ENCODE data around the gene BTNL9. TPM values are rescaled to one million over a fixed set of nuclear protein-coding genes. Genes with fewer than 3 reads are reported as not detected.
A peak's percentile ranks its signal among the peaks of the same experiment; 100 is the strongest.

BTNL9 gene
- total and polyA plus RNA-seq, 9 of the 15 experiments (the other 6 are each of a cell fraction or from before 2014, with no cell fraction given) = 3.7 to 86.7 (median 29.4) TPM

GRCh38 chr5:181052672-181053487 is 12.8 kb downstream of the BTNL9 start (continued):
- TF ChIP-seq, protein P1, sequence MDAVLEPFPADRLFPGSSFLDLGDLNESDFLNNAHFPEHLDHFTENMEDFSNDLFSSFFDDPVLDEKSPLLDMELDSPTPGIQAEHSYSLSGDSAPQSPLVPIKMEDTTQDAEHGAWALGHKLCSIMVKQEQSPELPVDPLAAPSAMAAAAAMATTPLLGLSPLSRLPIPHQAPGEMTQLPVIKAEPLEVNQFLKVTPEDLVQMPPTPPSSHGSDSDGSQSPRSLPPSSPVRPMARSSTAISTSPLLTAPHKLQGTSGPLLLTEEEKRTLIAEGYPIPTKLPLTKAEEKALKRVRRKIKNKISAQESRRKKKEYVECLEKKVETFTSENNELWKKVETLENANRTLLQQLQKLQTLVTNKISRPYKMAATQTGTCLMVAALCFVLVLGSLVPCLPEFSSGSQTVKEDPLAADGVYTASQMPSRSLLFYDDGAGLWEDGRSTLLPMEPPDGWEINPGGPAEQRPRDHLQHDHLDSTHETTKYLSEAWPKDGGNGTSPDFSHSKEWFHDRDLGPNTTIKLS (IDR thresholded peaks at IDR 0.05; ENCODE audit: borderline replicate concordance, low read depth) = peak; percentile 75; the same call in 1 of the 2 replicates
- TF ChIP-seq GABPB1 (CRISPR knock-in tag; IDR thresholded peaks at IDR 0.05) (peak; percentile 66), RBM17 (IDR thresholded peaks at IDR 0.05; ENCODE audit: borderline replicate concordance, low read depth, low read length) (no peak), OTX1 (CRISPR knock-in tag; IDR thresholded peaks at IDR 0.05) (peak; percentile 69; the same call in 1 of the 2 replicates), TEAD4 (IDR thresholded peaks at IDR 0.05; ENCODE audit: low read length) (no peak), TEAD4 (CRISPR knock-in tag; IDR thresholded peaks at IDR 0.05; ENCODE audit: borderline replicate concordance) (0 out of 2 replicates have a peak, but pooled peaks have one; percentile 44), RAD51 (IDR thresholded peaks at IDR 0.05; ENCODE audit: borderline replicate concordance, low read depth) (peak; percentile 11; the same call in 1 of the 2 replicates), TGIF2 (CRISPR knock-in tag; IDR thresholded peaks at IDR 0.05) (0 out of 2 replicates have a peak, but pooled peaks have one; percentile 53), FOXA3 (CRISPR knock-in tag; conservative IDR thresholded peaks at IDR 0.05 in 1 of 2, IDR thresholded peaks at IDR 0.05 in 1 of 2) (0 out of 4 replicates have a peak, but pooled peaks of 1 of the 2 experiments have one; percentile 14), RUNX1 (IDR thresholded peaks at IDR 0.05; ENCODE audit: low read depth) (no peak), GTF2F1 (IDR thresholded peaks at IDR 0.05; ENCODE audit: low read depth, low read length) (no peak), ZBTB7A (IDR thresholded peaks at IDR 0.05; ENCODE audit: borderline replicate concordance, control insufficient read depth, low read depth, low read length) (peak; percentile 93; the same call in 1 of the 2 replicates), ETV5 (CRISPR knock-in tag; IDR thresholded peaks at IDR 0.05; ENCODE audit: low read depth) (peak; percentile 67), ZNF584 (CRISPR knock-in tag; IDR thresholded peaks at IDR 0.05; ENCODE audit: low read depth) (peak; percentile 64; the same call in 1 of the 2 replicates), ERF (CRISPR knock-in tag; IDR thresholded peaks at IDR 0.05) (peak; percentile 55; the same call in 1 of the 2 replicates), ZNF239 (CRISPR knock-in tag; IDR thresholded peaks at IDR 0.05) (peak; percentile 52; the same call in 1 of the 2 replicates), ZNF263 (CRISPR knock-in tag; IDR thresholded peaks at IDR 0.05; ENCODE audit: borderline replicate concordance) (peak; percentile 89), TAF15 (IDR thresholded peaks at IDR 0.05; ENCODE audit: low read depth, low read length) (no peak)
- TF ChIP-seq, protein P2, sequence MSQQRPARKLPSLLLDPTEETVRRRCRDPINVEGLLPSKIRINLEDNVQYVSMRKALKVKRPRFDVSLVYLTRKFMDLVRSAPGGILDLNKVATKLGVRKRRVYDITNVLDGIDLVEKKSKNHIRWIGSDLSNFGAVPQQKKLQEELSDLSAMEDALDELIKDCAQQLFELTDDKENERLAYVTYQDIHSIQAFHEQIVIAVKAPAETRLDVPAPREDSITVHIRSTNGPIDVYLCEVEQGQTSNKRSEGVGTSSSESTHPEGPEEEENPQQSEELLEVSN (IDR thresholded peaks at IDR 0.05; ENCODE audit: borderline replicate concordance in 1 of 2, extremely low read depth in 1 of 2, insufficient read depth in 1 of 2, insufficient read length in 1 of 2, low read depth in 1 of 2, low read length in 1 of 2, poor library complexity in 1 of 2, severe bottlenecking in 1 of 2) = peak; percentile 96 to 98
- TF ChIP-seq, protein P3, sequence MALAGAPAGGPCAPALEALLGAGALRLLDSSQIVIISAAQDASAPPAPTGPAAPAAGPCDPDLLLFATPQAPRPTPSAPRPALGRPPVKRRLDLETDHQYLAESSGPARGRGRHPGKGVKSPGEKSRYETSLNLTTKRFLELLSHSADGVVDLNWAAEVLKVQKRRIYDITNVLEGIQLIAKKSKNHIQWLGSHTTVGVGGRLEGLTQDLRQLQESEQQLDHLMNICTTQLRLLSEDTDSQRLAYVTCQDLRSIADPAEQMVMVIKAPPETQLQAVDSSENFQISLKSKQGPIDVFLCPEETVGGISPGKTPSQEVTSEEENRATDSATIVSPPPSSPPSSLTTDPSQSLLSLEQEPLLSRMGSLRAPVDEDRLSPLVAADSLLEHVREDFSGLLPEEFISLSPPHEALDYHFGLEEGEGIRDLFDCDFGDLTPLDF (CRISPR knock-in tag; IDR thresholded peaks at IDR 0.05) = peak; percentile 47; the same call in 1 of the 2 replicates
- TF ChIP-seq, protein P4, sequence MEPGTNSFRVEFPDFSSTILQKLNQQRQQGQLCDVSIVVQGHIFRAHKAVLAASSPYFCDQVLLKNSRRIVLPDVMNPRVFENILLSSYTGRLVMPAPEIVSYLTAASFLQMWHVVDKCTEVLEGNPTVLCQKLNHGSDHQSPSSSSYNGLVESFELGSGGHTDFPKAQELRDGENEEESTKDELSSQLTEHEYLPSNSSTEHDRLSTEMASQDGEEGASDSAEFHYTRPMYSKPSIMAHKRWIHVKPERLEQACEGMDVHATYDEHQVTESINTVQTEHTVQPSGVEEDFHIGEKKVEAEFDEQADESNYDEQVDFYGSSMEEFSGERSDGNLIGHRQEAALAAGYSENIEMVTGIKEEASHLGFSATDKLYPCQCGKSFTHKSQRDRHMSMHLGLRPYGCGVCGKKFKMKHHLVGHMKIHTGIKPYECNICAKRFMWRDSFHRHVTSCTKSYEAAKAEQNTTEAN (CRISPR knock-in tag; IDR thresholded peaks at IDR 0.05) = no peak
